ENCODE data around the gene OVCA2. TPM values are rescaled to one million over a fixed set of nuclear protein-coding genes. Genes with fewer than 3 reads are reported as not detected.

OVCA2 gene
- polyA plus RNA-seq, 2 of the 4 experiments (the other 2 are of a cell fraction), result 54.6 to 66.3 TPM

DNA sequence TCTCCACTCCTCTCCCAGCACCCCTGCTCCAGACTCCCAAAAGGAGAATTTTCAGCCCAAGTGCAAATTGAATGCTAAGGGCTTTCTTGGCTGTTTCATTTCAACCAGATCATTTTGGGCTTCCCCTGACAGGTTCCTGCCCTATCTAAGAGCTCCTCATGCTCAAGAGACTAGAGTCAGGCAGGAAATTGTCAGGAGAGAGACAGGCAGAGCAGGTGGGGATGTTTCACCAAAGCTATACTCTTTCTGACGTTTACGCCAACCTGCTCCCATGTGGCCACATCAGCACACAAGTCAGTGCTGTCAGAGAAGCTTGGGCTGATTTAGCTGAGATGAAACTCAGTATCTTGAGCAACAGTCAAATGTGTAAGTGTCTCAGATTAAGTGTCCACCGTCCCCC is 44.5 kb downstream of the OVCA2 start:
- TF ChIP-seq ZFP36 (IDR thresholded peaks at IDR 0.05; ENCODE audit: borderline replicate concordance, partially characterized antibody) (no peak), SMC3 (IDR thresholded peaks at IDR 0.05) (no peak), NR3C1 (IDR thresholded peaks at IDR 0.05) (no peak), POLR2A (IDR thresholded peaks at IDR 0.05; ENCODE audit: low read length) (no peak), JUNB (IDR thresholded peaks at IDR 0.05) (no peak), RFX5 (IDR thresholded peaks at IDR 0.05) (no peak), USF2 (IDR thresholded peaks at IDR 0.05) (no peak), TFCP2L1 (CRISPR knock-in tag; IDR thresholded peaks at IDR 0.05) (no peak), SREBF2 (IDR thresholded peaks at IDR 0.05) (no peak), CBX8 (IDR thresholded peaks at IDR 0.05) (no peak), RAD21 (conservative IDR thresholded peaks at IDR 0.05 in 1 of 2, IDR thresholded peaks at IDR 0.05 in 1 of 2) (no peak), ZC3H11A (IDR thresholded peaks at IDR 0.05) (no peak), HEYL (CRISPR knock-in tag; IDR thresholded peaks at IDR 0.05) (no peak), ESRRA (IDR thresholded peaks at IDR 0.05; ENCODE audit: borderline replicate concordance, low read length) (no peak), POLR2AphosphoS2 (conservative IDR thresholded peaks at IDR 0.05; ENCODE audit: low read length) (no peak)
- Histone ChIP-seq H3K4me1 (peaks cover 27% of the 10 kb centered on the region), H3K4me2 (no peak overlapping the region), H3K9me3 (no peaks in the 10 kb centered on the region), H3K4me3 (no peak overlapping the region), H3K27ac (no peak overlapping the region)
- no peak for FAIRE-seq
- CTCF ChIA-PET, result interaction anchor here (0.6 to 9.1 kb wide), 11 partner anchors 9 to 195 kb away, joined by 3 to 55 read pairs (median 7); partner anchors contain the start of gene HIC1
- WGBS (ENCODE audit: missing lambda C conversion rate), result 81% methylated on average over 3 of the region's 3 CpGs
- no peak for DNase-seq (ENCODE audit: low read depth in 1 of 2, low spot score in 1 of 2)
- no peak for ATAC-seq
- POLR2A ChIA-PET, result no interaction called here

- FAIRE-seq (no peak), DNase-seq (ENCODE audit: low read depth in 1 of 2, low spot score in 1 of 2) (no peak), ATAC-seq (no peak)
- Histone ChIP-seq H3K27ac (no peak overlapping the region), H3K4me2 (no peak overlapping the region), H3K4me1 (peaks cover 27% of the 10 kb centered on the region), H3K9me3 (no peaks in the 10 kb centered on the region), H3K4me3 (no peak overlapping the region)
- whole genome bisulfite sequencing (ENCODE audit: missing lambda C conversion rate), result 83% methylated on average over 10 of the region's 10 CpGs
- no peak for TF ChIP-seq EHMT2 (IDR thresholded peaks at IDR 0.05; ENCODE audit: low read depth)
- no peak for TF ChIP-seq ZFP36 (IDR thresholded peaks at IDR 0.05; ENCODE audit: borderline replicate concordance, partially characterized antibody)
- no peak for TF ChIP-seq CBX2 (IDR thresholded peaks at IDR 0.05; ENCODE audit: borderline replicate concordance, low read depth)
- no peak for TF ChIP-seq EHF (CRISPR knock-in tag; IDR thresholded peaks at IDR 0.05)
- TF ChIP-seq NFE2L2 (conservative IDR thresholded peaks at IDR 0.05; ENCODE audit: low read length), result no peak
- no peak for TF ChIP-seq MAZ (IDR thresholded peaks at IDR 0.05; ENCODE audit: borderline replicate concordance, low read depth, low read length)
- no peak for TF ChIP-seq ZNF302 (CRISPR knock-in tag; IDR thresholded peaks at IDR 0.05)
- no peak for TF ChIP-seq ESRRA (IDR thresholded peaks at IDR 0.05; ENCODE audit: borderline replicate concordance, low read length)
- TF ChIP-seq ZSCAN20 (CRISPR knock-in tag; IDR thresholded peaks at IDR 0.05), result no peak
- CTCF ChIA-PET, result interaction anchor here (0.6 to 4.7 kb wide), 12 partner anchors 11 to 157 kb away, joined by 3 to 31 read pairs (median 4); partner anchors contain the start of gene HIC1
- POLR2A ChIA-PET, result no interaction called here
Observed at GRCh38 chr17:2087597-2088211, 45.9 kb downstream of the OVCA2 start.

DNA sequence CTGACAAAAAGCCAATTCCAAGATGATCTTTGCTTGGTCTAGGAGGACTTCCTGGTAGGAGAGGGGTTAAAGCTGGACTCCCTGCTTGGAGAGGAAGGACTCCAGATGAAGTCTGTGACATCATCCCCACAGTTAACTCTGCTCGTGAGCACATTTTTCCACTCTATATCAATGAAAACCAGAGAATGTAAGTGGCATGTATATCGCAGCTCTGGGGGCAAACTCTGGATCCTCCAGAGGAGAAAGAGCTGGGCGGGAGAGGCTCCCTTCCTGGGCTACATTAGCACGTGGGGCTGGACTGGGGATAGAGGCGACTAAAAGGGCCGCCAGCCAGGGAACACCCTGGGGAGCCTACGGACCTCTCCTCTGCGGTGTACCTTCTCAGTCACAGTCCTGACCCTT is 47.2 kb downstream of the OVCA2 start:
- WGBS (ENCODE audit: missing lambda C conversion rate), result 90% methylated on average over 8 of the region's 8 CpGs
- Histone ChIP-seq H3K27ac (no peak overlapping the region), H3K9me3 (no peaks in the 10 kb centered on the region), H3K4me3 (no peak overlapping the region), H3K4me1 (peaks cover 18% of the 10 kb centered on the region), H3K4me2 (no peak overlapping the region)
- DNase-seq (ENCODE audit: low read depth in 1 of 2, low spot score in 1 of 2) (no peak), ATAC-seq (no peak), FAIRE-seq (no peak)
- CTCF ChIA-PET, result interaction anchor here (1.0 to 4.7 kb wide), 10 partner anchors 10 to 156 kb away, joined by 3 to 31 read pairs (median 4); no protein-coding TSS in a partner anchor
- POLR2A ChIA-PET, result no interaction called here
- no peak for TF ChIP-seq HDAC2 (IDR thresholded peaks at IDR 0.05)
- TF ChIP-seq EHMT2 (IDR thresholded peaks at IDR 0.05; ENCODE audit: low read depth), result no peak
- no peak for TF ChIP-seq HMGXB4 (CRISPR knock-in tag; IDR thresholded peaks at IDR 0.05; ENCODE audit: borderline replicate concordance)
- TF ChIP-seq CBX2 (IDR thresholded peaks at IDR 0.05; ENCODE audit: borderline replicate concordance, low read depth), result no peak
- TF ChIP-seq RCOR1 (IDR thresholded peaks at IDR 0.05; ENCODE audit: low read depth, low read length), result no peak
- no peak for TF ChIP-seq TP53 (CRISPR knock-in tag; IDR thresholded peaks at IDR 0.05)
- TF ChIP-seq NR3C1 (IDR thresholded peaks at IDR 0.05), result no peak
- no peak for TF ChIP-seq PHF8 (IDR thresholded peaks at IDR 0.05; ENCODE audit: borderline replicate concordance, low read depth)
- no peak for TF ChIP-seq ZSCAN20 (CRISPR knock-in tag; IDR thresholded peaks at IDR 0.05)
- no peak for TF ChIP-seq HOXA7 (CRISPR knock-in tag; IDR thresholded peaks at IDR 0.05)
- no peak for TF ChIP-seq JUN (IDR thresholded peaks at IDR 0.05)
- TF ChIP-seq, protein P1, sequence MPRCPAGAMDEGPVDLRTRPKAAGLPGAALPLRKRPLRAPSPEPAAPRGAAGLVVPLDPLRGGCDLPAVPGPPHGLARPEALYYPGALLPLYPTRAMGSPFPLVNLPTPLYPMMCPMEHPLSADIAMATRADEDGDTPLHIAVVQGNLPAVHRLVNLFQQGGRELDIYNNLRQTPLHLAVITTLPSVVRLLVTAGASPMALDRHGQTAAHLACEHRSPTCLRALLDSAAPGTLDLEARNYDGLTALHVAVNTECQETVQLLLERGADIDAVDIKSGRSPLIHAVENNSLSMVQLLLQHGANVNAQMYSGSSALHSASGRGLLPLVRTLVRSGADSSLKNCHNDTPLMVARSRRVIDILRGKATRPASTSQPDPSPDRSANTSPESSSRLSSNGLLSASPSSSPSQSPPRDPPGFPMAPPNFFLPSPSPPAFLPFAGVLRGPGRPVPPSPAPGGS (IDR thresholded peaks at IDR 0.05), result no peak
- no peak for TF ChIP-seq KDM1A (IDR thresholded peaks at IDR 0.05; ENCODE audit: low read depth)
- no peak for TF ChIP-seq POLR2A (IDR thresholded peaks at IDR 0.05; ENCODE audit: low read length)
- TF ChIP-seq ZNF302 (CRISPR knock-in tag; IDR thresholded peaks at IDR 0.05), result no peak
- no peak for TF ChIP-seq ZC3H11A (IDR thresholded peaks at IDR 0.05)
- TF ChIP-seq MAZ (IDR thresholded peaks at IDR 0.05; ENCODE audit: borderline replicate concordance, low read depth, low read length), result no peak

Measured in A549 (cell line).